ENCODE data around the gene GDPGP1.
"Not testable (repeated sequence)": the region's sequence is repeated elsewhere in the genome, so short reads cannot be mapped to it uniquely, and the experiment has no call there.

Gene GDPGP1

DNA sequence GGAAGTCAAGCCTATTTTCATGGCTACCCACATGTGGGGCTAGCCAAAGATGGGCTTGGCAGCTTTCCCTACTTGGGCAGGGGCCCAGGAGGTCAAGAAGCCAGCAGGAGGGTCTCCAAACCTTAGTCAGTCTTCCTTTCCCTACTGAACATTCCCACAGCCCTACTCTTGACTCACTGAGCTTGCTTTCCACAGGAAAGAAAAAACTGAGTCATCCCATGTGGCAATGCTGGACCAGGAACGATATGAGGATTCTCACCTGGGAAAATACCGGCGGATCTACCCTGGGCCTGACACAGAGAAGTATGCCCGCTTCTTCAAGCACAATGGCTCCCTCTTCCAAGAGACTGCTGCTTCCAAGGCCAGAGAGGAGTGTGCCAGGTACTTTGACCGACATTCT is 27.8 kb downstream of the GDPGP1 start:
- DNase-seq (ENCODE audit: low read depth): no peak

DNA sequence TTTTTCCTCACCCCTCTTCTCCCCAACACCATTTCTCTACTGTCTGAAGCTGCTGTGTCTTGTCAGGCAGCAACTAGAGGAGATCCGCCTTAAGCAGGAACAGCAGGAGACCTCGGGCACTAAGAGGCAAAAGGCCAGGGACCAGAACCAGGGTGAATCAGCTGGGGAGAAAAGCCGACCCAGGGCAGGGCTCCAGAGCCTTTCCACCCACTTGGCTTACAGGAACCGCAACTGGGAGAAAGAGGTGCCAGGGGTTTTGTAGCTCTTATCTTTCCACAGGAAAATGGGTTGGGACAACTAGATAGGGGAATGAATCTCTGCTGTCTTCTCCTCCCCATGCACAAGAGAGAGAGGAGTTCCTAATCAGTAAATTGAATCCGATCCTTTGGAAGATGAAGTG is 28.4 kb downstream of the GDPGP1 start:
- no peak for DNase-seq (ENCODE audit: low read depth)

- DNase-seq (ENCODE audit: low read depth): peak; percentile 6
Observed at GRCh38 chr15:90264671-90265070, 30.7 kb downstream of the GDPGP1 start.

DNA sequence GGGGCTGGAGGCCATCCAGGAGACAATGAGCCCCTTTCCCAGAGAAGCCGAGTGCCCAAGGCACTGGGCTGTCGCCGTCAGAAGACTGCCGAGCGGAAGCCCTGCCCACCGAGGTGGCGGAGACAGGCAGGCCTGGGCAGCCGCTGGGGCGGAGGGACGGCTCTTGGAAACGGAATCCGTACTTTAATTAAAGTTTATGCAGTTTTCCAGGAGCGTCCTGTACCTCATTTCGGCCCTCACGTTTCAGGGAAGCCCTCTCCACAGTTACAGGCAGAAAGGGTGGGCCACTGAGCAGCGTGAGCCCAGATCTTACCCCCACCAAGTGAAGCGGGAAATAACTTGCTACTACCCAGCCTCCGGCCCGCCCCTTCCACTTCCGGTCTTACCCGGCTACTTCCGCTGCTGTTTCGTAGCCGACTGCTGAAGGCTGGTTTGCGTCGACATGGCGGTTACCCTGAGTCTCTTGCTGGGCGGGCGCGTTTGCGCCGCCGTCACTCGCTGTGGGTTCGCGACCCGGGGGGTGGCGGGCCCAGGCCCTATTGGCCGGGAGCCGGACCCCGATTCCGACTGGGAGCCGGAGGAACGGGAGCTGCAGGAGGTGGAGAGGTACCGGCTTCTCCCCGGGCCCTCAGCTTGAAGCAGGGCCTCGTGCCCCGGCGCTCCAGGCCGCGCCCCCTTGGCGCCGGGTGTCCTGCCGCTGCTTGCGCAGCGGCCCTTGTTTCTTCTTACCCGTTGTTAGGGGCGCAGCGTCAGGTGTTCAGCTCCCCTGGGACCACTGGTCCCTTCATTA is 31.5 kb downstream of the GDPGP1 start, which contains the start of gene NGRN:
TSS of gene NGRN (plus strand) at position 402 of the 790 bp plus-strand sequence. CDS start at position 443, 41 bp downstream.
- DNase-seq (ENCODE audit: low read depth): peak; percentile 86

GRCh38 chr15:90266061-90266431 is 32.0 kb downstream of the GDPGP1 start:
- DNase-seq (ENCODE audit: low read depth): peak; percentile 15

- no peak for DNase-seq (ENCODE audit: low read depth)
Observed at GRCh38 chr15:90266485-90266884, 32.5 kb downstream of the GDPGP1 start.

- no peak for DNase-seq (ENCODE audit: low read depth)
Observed at GRCh38 chr15:90268415-90268814, 34.4 kb downstream of the GDPGP1 start.

DNA sequence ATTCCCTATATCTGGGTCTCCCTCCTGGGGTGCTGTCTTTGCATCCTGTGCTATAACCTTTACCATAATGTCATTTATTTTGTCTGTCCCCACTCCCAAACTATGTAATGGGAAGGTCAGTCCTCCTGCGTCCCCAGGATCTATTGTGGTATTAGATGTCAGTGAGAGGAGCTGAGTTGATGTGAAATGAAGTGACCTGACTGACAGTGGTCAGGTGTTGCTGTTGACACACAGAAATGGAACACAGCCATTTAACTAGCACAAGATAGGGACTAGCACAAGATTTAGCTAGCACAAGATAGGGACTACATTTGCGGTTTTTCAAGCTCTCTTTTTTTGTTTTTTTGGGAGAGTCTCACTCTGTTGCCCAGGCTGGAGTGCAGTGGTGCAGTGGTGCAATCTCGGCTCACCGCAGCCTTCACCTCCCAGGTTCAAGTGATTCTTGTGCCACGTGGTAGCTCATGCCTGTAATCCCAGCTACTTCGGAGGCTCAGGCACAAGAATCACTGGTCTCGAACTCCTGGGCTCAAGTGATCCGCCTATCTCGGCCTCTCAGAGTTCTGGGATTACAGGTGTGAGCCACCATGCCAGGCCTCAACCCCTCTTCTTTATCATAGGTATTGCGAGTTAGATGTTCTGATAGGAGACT is 36.6 kb downstream of the GDPGP1 start:
- no peak for DNase-seq (ENCODE audit: low read depth)

GRCh38 chr15:90271459-90272166 is 37.6 kb downstream of the GDPGP1 start:
- DNase-seq (ENCODE audit: low read depth): no peak

- DNase-seq (ENCODE audit: low read depth): not testable (repeated sequence)
Observed at GRCh38 chr15:90278467-90278866, 44.5 kb downstream of the GDPGP1 start.

- DNase-seq (ENCODE audit: low read depth): not testable (repeated sequence)
Observed at GRCh38 chr15:90280743-90281142, 46.7 kb downstream of the GDPGP1 start.

GRCh38 chr15:90281637-90282036 is 47.6 kb downstream of the GDPGP1 start:
- DNase-seq (ENCODE audit: low read depth): not testable (repeated sequence)

- peak; percentile 25 for DNase-seq (ENCODE audit: low read depth)
Observed at GRCh38 chr15:90286678-90287077, 52.7 kb downstream of the GDPGP1 start.

- DNase-seq (ENCODE audit: low read depth): no peak
Observed at GRCh38 chr15:90287101-90287500, 53.1 kb downstream of the GDPGP1 start.

GRCh38 chr15:90287946-90288345 is 53.9 kb downstream of the GDPGP1 start:
- no peak for DNase-seq (ENCODE audit: low read depth)

DNA sequence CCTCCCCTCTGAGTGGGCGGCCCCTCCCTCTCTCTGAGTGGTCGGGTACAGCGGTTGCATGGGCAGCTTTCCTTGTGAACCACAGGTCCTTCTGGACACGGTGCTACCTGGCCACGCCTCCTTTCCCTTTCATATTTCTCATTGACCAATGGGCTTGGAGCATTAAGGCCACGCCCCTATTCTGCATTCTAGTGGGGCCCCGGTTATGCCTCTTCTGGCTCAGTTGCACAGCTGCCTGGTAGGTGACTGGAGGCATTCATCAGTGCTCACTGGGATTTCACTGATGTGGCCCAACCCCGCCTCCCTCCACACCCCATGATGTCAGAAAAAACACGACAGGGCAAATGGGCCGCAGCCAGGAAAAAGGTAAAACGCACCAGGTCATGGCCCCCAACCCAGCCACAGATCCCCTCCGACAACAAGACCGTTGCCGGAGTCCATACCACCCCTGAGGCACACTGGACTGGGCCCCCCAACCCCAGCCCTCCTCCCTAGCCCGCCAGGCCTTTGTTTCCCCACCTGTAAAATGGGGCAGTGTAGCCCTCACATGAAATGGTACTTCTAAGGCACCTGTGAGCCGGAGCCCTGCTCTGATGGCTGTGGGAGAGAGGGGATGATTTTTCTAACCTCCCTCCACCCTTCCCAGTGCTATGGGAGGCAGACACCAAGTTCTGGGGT is 57.8 kb downstream of the GDPGP1 start:
- no peak for DNase-seq (ENCODE audit: low read depth)

- DNase-seq (ENCODE audit: low read depth): peak; percentile 52
Observed at GRCh38 chr15:90293040-90293810, 59.2 kb downstream of the GDPGP1 start.

GRCh38 chr15:90294159-90294558 is 60.1 kb downstream of the GDPGP1 start:
- no peak for DNase-seq (ENCODE audit: low read depth)

DNA sequence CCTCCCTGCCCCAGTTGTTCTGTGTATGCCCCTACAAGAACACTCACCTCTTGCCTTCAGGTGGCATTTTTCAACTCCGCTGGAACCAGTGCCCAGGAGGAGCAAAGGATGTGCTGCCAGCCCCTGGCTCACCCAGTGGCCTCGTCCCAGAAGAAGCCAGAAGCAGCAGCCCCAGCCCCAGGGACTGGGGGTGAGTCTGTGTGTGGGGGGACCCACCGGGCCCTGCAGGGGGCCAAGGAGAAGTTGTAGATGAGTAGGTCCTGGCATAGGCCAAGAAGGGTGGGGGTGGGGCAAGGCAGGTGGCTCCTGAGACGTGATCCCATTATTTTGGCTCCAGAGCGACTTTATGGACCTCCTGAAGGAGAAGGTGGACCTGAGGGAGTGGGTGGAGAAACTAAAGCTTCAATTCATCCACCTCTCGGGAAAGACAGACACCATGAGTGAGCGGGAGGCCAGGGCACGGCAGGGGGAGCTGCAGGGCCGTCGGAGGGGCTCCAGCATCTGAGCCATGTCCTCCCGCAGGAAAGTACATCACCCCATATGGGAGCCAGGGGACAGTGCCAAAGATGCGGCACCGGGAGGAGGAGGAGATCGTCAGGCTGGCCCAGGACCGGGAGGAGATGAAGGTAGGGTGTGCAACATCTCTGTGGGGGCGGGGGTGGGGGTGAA is 60.7 kb downstream of the GDPGP1 start:
- no peak for DNase-seq (ENCODE audit: low read depth)

- DNase-seq (ENCODE audit: low read depth): no peak
Observed at GRCh38 chr15:90295270-90295648, 61.2 kb downstream of the GDPGP1 start.
